GM23248 (cell line): ENCODE data around the gene HDAC7. TPM values are rescaled to one million over a fixed set of nuclear protein-coding genes. Genes with fewer than 3 reads are reported as not detected.

Experiments used
- DNase-seq: peaks from one replicate; pipeline ENCODE4 v3.0.0-alpha.2; 2015
- H2AFZ ChIP-seq: fragments of 200-600 bp; sonication (generic); 2 replicates; pipeline ENCODE4 v1.6.1; 2016; ENCODE audit warnings: antibody characterized with exemption
- H3F3A ChIP-seq: fragments of 200-600 bp; sonication (generic); 2 replicates; pipeline ENCODE4 v1.6.1; 2016; ENCODE audit warnings: mild to moderate bottlenecking, antibody characterized with exemption, mixed run types; ENCODE audit not compliant: insufficient read depth
- H3K27ac ChIP-seq: fragments of 200-600 bp; sonication (generic); 2 replicates; pipeline ENCODE4 v1.5.1; 2016; ENCODE audit warnings: mild to moderate bottlenecking
- H3K27me3 ChIP-seq: fragments of 200-600 bp; sonication (generic); replicated peaks from 2 replicates; pipeline ENCODE4 v1.6.1; 2016; ENCODE audit warnings: mild to moderate bottlenecking; ENCODE audit not compliant: insufficient read depth
- H3K36me3 ChIP-seq: fragments of 200-600 bp; sonication (generic); 2 replicates; pipeline ENCODE4 v1.6.1; 2016; ENCODE audit warnings: low read depth, mild to moderate bottlenecking
- H3K4me1 ChIP-seq: fragments of 200-600 bp; sonication (generic); 2 replicates; pipeline ENCODE4 v1.6.1; 2016; ENCODE audit warnings: mild to moderate bottlenecking; ENCODE audit not compliant: insufficient read depth
- H3K4me2 ChIP-seq: fragments of 200-600 bp; sonication (generic); one replicate; pipeline ENCODE4 v1.6.1; 2016; ENCODE audit warnings: mild to moderate bottlenecking; ENCODE audit not compliant: unreplicated experiment
- H3K4me3 ChIP-seq: fragments of 200-600 bp; sonication (generic); 2 replicates; pipeline ENCODE4 v1.5.1; 2016; ENCODE audit warnings: mild to moderate bottlenecking
- H3K79me2 ChIP-seq: fragments of 200-600 bp; sonication (generic); 2 replicates; pipeline ENCODE4 v1.6.1; 2016; ENCODE audit warnings: mild to moderate bottlenecking; ENCODE audit not compliant: insufficient read depth
- H3K9ac ChIP-seq: fragments of 200-600 bp; sonication (generic); 2 replicates; pipeline ENCODE4 v1.6.1; 2016; ENCODE audit warnings: mild to moderate bottlenecking
- H3K9me2 ChIP-seq: fragments of 200-600 bp; sonication (generic); 2 replicates; pipeline ENCODE4 v1.6.1; 2016; ENCODE audit warnings: mixed run types, mild to moderate bottlenecking, moderate library complexity; ENCODE audit not compliant: insufficient read depth
- H3K9me3 ChIP-seq: fragments of 200-600 bp; sonication (generic); one replicate; pipeline ENCODE4 v1.6.1; 2017; ENCODE audit warnings: low read depth
- H4K20me1 ChIP-seq: fragments of 200-600 bp; sonication (generic); 2 replicates; pipeline ENCODE4 v1.6.0; 2016; ENCODE audit not compliant: insufficient read depth
- EZH2 ChIP-seq: fragments of 200-600 bp; sonication (generic); IDR thresholded peaks from 2 replicates; pipeline ENCODE4 v1.6.1; 2018; ENCODE audit warnings: antibody characterized with exemption, mild to moderate bottlenecking; ENCODE audit not compliant: insufficient read depth, poor library complexity, severe bottlenecking
- EZH2phosphoT487 ChIP-seq: fragments of 200-600 bp; sonication (generic); IDR thresholded peaks from 2 replicates; pipeline ENCODE4 v1.6.1; 2018; ENCODE audit warnings: antibody characterized with exemption, moderate library complexity, mild to moderate bottlenecking, low read depth; ENCODE audit not compliant: insufficient read depth
- WGBS, 2 experiments: methylation state at CpG; one replicate each; pipeline ENCODE4 v1.1.6; 2015 to 2017; ENCODE audit warnings: low lambda C conversion rate in 2 of 2, low coverage in 1 of 2; ENCODE audit errors: missing lambda C conversion rate in 2 of 2; 5-methylcytosine and 5-hydroxymethylcytosine counted together
- in situ Hi-C: fragments of 300-500 bp; cut with MboI; formaldehyde crosslinking; loops from 2 replicates; pipeline ENCODE4 v1.15.0; 2020
- polyA plus RNA-seq: library from polyadenylated mRNA; unstranded; fragments of >200 nt; fragmentation: Nextera tagmentation; extraction: Ambion mirVana; gene quantifications from 2 replicates; pipeline ENCODE4 v1.2.1, GENCODE V29; 2016
- total RNA-seq: library from RNA; depleted of rRNA; stranded (reverse); fragments of >200 nt; shearing (Covaris generic); gene quantifications from 2 replicates; pipeline ENCODE4 v1.2.3, GENCODE V29; 2014

The HDAC7 gene
- total and polyA plus RNA-seq, 2 experiments from 2014 or later, result 46.2 to 62.9 TPM

DNA sequence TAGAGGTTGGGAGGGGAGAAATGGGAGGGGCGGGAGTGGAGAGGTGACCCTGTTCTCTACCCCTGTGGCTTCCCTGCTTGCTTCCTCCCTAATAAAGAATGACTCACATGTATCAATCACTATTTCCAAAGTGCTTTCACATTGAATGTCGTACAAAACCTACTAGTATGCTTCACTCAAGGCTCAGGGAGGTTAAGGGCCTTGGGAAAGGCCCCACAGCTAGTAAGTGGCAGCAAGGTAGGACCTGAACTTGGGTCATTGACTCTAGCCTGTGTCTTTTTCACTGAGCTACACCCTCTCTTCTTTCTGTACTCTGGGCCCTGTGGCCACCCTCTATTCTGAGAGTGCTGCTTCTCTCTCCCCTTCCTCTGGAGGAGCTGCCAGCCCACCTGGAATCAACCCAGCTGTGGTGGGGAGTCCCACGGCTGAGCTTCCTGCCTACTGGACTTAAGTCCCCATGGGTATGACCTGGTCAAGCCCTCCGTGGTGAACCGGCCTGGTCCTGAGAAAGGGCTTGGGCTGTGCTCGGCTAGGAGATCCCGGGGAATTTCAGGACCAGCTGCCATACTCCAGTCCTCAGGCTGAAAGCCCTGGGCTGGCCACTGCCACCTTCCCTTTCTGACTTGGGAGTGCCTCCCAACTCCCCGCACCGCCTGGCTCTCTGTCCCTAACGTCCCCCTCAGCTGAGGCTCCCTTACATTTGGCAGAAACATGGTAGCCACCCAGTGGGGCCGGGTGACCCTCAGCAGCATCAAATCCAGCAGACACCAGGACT lies 33.6 kb downstream of the HDAC7 start:
- in situ Hi-C loops, result loop anchor here (10.0 kb wide), 1 partner anchor 49 kb away; no protein-coding TSS in a partner anchor
- H3K79me2 ChIP-seq, result peaks cover 17% of the 10 kb centered on the region; the same call in 1 of the 2 replicates
- DNase-seq, result no peak
- TF ChIP-seq EZH2phosphoT487 (no peak), EZH2 (no peak)
- no peaks in the 10 kb centered on the region for H4K20me1 ChIP-seq
- no peaks in the 10 kb centered on the region for H3K9me3 ChIP-seq
- H2AFZ ChIP-seq, result no peak overlapping the region
- peaks cover 74% of the 10 kb centered on the region for H3K36me3 ChIP-seq
- no peaks in the 10 kb centered on the region for H3K4me1 ChIP-seq
- H3K9ac ChIP-seq, result no peak overlapping the region
- WGBS, 2 experiments, result 72 to 76% methylated on average over 11 of the region's 11 CpGs
- H3K9me2 ChIP-seq, result no peaks in the 10 kb centered on the region
- H3K4me3 ChIP-seq, result no peak overlapping the region
- H3K4me2 ChIP-seq, result no peak overlapping the region
- H3K27ac ChIP-seq, result 0 out of 2 replicates have a peak overlapping the region, but pooled peaks have one; percentile 2
- peaks cover 50% of the 10 kb centered on the region for H3F3A ChIP-seq
- H3K27me3 ChIP-seq, result no peaks in the 10 kb centered on the region

DNA sequence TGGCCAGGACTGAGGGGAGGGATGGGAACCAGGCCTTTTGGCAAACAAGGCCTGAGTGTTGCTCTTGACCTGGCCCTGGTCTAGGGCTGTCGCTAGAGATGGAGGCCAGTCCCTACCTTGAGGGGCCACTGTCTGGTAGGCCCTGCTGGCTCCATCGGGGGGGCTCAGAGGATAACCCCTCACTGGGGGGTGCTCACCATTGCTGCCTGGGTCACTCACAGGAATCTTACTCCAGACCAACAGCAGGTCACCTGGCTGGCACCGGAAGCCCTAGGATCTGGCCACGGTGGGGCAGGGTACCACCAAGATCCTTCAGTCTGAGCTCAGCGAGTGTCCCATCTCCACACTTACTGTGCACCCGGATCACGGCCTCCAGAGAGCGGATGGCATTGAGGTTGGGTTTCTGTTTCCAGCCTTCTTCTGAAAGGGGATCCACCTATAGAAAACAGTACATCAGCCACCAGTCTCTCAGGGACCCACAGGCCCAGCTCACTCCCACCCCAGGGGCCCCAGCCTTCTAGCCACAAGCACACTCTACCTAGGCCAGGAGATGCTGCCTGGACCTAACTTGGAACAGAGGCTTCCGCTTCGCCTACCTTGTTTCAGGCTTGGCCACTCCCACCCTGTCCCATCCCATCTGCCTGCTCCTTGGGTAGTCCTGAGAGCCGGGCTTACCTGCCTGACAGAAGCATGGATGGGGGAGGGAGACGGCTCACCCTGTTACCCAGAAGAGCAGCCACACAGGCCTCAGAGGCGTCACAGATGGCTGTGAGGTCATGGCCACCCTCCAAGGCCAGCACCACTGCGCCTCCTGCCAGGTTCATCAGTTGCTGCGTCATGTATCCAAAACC lies 34.4 kb downstream of the HDAC7 start:
- 87 to 94% methylated on average over 14 to 15 of the region's 15 CpGs for WGBS, 2 experiments
- in situ Hi-C loops, result loop anchor here (10.0 kb wide), 1 partner anchor 50 kb away; no protein-coding TSS in a partner anchor
- Histone ChIP-seq H3K4me1 (no peaks in the 10 kb centered on the region), H3K4me3 (no peak overlapping the region), H2AFZ (no peak overlapping the region), H3K36me3 (peaks cover 69% of the 10 kb centered on the region), H3K9ac (no peak overlapping the region), H3K9me2 (no peaks in the 10 kb centered on the region), H3K9me3 (no peaks in the 10 kb centered on the region), H3K27me3 (no peaks in the 10 kb centered on the region), H3K27ac (no peak overlapping the region), H3K79me2 (peaks cover 9% of the 10 kb centered on the region; the same call in 1 of the 2 replicates), H4K20me1 (no peaks in the 10 kb centered on the region), H3F3A (peaks cover 58% of the 10 kb centered on the region), H3K4me2 (no peak overlapping the region)
- DNase-seq, result no peak
- no peak for TF ChIP-seq EZH2
- TF ChIP-seq EZH2phosphoT487, result no peak

DNA sequence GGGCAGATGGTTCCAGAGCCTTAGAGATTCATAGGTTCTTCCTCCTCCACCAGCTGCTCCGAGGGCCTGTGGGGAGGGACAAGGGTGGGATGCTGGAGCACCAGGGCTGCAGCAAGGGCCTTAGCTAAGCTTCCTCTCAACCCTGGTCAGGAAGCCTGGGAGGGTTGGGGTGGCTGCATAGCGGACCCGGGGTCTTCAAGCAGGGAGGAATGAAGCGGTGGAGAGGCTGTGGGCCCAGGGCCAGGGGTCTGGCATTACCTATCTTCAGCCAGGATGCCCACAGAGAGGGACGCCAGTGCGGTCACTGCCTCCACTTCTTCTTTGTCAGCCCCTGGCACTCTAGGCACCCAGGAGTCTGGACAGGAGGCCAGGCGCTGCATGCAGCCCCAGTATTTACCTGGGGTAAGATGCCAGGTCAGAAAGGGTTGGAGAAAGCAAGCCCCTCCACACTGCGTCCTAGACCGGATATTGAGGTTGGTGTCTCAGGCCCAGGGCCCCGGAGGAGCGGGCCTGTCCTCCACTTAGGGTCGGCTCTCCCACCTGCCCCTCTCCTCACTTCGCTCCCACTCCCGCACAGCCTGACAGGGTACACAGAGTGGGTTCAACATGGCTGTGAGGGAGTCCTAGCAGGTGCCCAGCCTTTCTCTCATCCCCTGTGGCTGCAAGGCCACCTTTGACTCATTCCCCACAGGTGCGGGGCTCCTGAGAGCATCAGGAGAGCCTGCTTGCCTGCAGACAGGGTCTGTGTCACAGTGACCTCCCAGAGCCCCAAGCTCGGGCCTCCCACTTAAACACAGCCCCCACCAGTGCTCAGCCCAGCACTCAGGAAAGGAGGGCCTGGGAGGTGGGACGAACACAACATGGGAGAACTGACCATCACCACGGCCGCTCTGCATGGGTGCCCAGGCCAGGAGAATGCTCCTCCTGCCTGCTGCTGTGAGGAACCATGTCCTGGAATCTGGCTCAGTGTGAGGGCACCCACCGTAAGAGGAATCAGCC lies 35.6 kb downstream of the HDAC7 start:
- Histone ChIP-seq H3K27me3 (no peaks in the 10 kb centered on the region), H3K9me2 (no peaks in the 10 kb centered on the region), H3K9me3 (no peaks in the 10 kb centered on the region), H3K27ac (no peak overlapping the region), H3K79me2 (peaks cover 6% of the 10 kb centered on the region; the same call in 1 of the 2 replicates), H3K4me3 (no peak overlapping the region), H3K4me2 (no peak overlapping the region), H2AFZ (no peak overlapping the region), H3K9ac (no peak overlapping the region), H3K36me3 (peaks cover 59% of the 10 kb centered on the region), H3K4me1 (no peaks in the 10 kb centered on the region), H3F3A (peaks cover 66% of the 10 kb centered on the region), H4K20me1 (no peaks in the 10 kb centered on the region)
- TF ChIP-seq EZH2 (no peak), EZH2phosphoT487 (no peak)
- in situ Hi-C loops, result loop anchor here (10.0 kb wide), 1 partner anchor 51 kb away; no protein-coding TSS in a partner anchor
- WGBS, 2 experiments, result 87 to 89% methylated on average over 20 of the region's 20 CpGs
- no peak for DNase-seq
